Measurements from ENCODE around the gene ZFP36L2.

Gene ZFP36L2

DNA sequence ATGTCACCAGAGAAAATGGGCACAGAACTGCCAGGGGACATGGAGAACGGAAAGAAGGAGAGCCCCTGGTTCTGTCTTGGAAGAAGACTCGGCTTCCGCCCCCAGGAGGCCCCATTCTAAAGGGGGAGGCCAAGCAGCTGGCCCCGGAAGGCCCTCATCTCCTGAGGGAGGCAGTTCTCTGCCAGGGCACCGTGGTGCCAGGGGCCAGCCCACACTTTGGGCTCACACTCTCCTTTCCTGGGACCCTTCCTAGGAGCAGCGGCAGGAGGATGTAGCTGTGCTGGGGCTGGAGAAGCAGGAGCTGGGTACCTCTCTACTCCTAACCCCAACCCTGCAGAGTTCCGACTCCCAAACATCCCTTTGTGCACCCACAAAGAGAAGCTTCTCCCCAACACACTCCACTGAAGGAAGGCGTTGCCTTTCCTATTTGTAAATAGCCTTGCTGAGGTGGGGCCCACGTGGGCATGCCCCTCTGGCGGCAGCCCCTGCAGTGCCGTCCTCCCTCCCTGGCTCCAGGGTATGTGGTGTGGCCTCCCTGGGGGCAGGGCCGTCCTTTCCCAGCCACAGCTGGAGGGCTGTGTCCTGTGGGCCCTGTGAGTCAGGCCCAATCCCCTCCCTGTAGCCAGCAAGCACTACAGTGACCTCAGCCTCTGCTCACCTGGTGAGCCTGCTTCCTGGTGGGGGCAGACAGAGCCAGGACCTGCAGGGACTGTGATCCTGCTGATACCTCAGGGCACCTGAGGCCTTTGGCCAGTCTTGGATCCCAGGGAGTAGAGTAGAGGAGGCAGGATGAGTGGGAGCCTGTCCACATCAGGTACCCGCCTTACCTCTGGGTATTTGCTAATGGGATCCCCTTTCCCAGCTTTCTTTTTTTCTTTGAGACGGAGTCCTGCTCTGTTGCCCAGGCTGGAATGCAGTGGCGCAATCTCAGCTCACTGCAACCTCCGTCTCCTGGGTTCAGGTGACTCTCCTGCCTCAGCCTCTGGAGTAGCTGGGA lies 26.6 kb downstream of the ZFP36L2 start:
- DNase-seq (ENCODE audit: low read depth), result no peak
- no peak for TF ChIP-seq CTCF (conservative IDR thresholded peaks at IDR 0.05; ENCODE audit: low read length)

GRCh38 chr2:43198263-43198662 lies 28.1 kb downstream of the ZFP36L2 start:
- no peak for TF ChIP-seq CTCF (conservative IDR thresholded peaks at IDR 0.05; ENCODE audit: low read length)
- no peak overlapping the region for H3K4me3 ChIP-seq (ENCODE audit: low read length)
- DNase-seq (ENCODE audit: low read depth), result no peak

More for the DNA sequence above, 26.6 kb downstream of the ZFP36L2 start:
- H3K4me3 ChIP-seq (ENCODE audit: low read length), result no peak overlapping the region

DNA sequence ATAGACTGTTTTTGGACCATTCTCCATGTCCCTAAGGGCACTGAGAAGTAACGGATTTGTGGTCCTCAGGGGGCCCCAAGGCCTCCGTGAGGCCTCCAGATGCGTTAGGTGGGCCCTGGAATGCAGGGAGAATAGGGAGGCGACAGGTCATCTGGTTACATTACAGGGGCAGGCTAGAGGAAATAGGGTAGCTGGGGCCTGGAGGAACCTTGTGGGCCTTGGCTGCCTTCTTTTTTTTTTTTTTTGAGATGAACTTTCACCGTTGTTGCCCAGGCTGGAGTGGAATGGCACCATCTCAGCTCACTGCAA lies 28.9 kb downstream of the ZFP36L2 start:
- DNase-seq (ENCODE audit: low read depth), result no peak
- no peak overlapping the region for H3K4me3 ChIP-seq (ENCODE audit: low read length)
- TF ChIP-seq CTCF (conservative IDR thresholded peaks at IDR 0.05; ENCODE audit: low read length), result no peak

GRCh38 chr2:43196768-43197587 lies 29.4 kb downstream of the ZFP36L2 start:
- no peak overlapping the region for H3K4me3 ChIP-seq (ENCODE audit: low read length)
- no peak for TF ChIP-seq CTCF (conservative IDR thresholded peaks at IDR 0.05; ENCODE audit: low read length)
- no peak for DNase-seq (ENCODE audit: low read depth)

- no peak for DNase-seq (ENCODE audit: low read depth)
- no peak overlapping the region for H3K4me3 ChIP-seq (ENCODE audit: low read length)
- TF ChIP-seq CTCF (conservative IDR thresholded peaks at IDR 0.05; ENCODE audit: low read length), result no peak
Observed at GRCh38 chr2:43194121-43194869, 32.1 kb downstream of the ZFP36L2 start.

DNA sequence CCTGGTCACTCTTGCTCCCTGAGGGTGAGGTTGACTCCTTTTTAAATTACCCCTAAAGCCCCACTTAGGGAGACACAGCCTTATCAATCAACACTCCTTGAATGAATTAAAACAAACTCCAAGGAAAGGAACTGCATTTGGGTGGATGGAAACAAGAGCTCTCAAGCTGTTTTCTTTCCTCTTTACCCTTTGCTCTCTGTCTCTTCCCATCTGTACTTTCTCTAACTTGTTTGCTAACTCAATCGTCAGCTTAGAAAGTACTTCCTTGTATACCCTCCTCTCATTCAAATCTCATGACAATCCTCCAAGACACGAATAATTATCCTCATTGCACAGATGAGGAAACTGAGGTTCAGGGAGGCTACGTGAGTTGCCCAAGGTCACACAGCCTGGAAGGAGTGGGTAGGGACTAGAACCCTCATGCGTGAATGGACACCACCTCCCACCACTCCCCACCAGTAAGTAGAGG lies 32.7 kb downstream of the ZFP36L2 start:
- no peak for DNase-seq (ENCODE audit: low read depth)
- no peak for TF ChIP-seq CTCF (conservative IDR thresholded peaks at IDR 0.05; ENCODE audit: low read length)
- no peak overlapping the region for H3K4me3 ChIP-seq (ENCODE audit: low read length)
